Mucosa of descending colon (tissue), 3 donors: Measurements from ENCODE around the gene PM20D1. TPM values are rescaled to one million over a fixed set of nuclear protein-coding genes. Genes with fewer than 3 reads are reported as not detected.

Source experiments
- ATAC-seq: fragments of 200-7000 bp; cut with Tn5 transposase; one replicate; pipeline ENCODE4 v1.9.1; 2020; ENCODE audit warnings: mild to moderate bottlenecking, moderate library complexity
- DNase-seq, 3 donors: peaks; one replicate each; pipeline ENCODE4 v3.0.0-alpha.2; 2020
- H3K36me3 ChIP-seq: fragments of 200-600 bp; one replicate; pipeline ENCODE4 v1.8.0; 2021; ENCODE audit warnings: low read depth, mild to moderate bottlenecking
- H3K4me1 ChIP-seq: fragments of 200-600 bp; one replicate; pipeline ENCODE4 v1.8.0; 2021; ENCODE audit warnings: low read depth, mild to moderate bottlenecking
- H3K4me3 ChIP-seq: fragments of 200-600 bp; one replicate; pipeline ENCODE4 v1.8.0; 2021; ENCODE audit warnings: mild to moderate bottlenecking
- H3K9me3 ChIP-seq: fragments of 200-600 bp; one replicate; pipeline ENCODE4 v1.8.0; 2021; ENCODE audit warnings: mild to moderate bottlenecking
- CTCF ChIP-seq: fragments of 200-600 bp; IDR thresholded peaks from one replicate; pipeline ENCODE4 v1.8.0; 2022; ENCODE audit warnings: antibody characterized with exemption, mild to moderate bottlenecking
- intact Hi-C, 2 donors: fragments of 100-400 bp; cut with DNase I in 1 of 2; cut with micrococcal nuclease in 1 of 2; formaldehyde crosslinking; loops; one replicate each; pipeline versions ENCODE4 v1.11.0 to v1.11.1; 2022; cut with DNase I, micrococcal nuclease
- total RNA-seq, 3 donors: library from RNA; stranded (reverse); fragmentation: NEBNext Ultra II Directional in 2 of 3; extraction: Animal tissue kit (Norgen Biotek cat#: 25700) in 2 of 3; gene quantifications; one replicate each; pipeline versions ENCODE4 v1.2.1 to v1.2.4, GENCODE V29; 2021 to 2023
- donor health status: DM: no; HTN: no; CAD: no; lungs with moderate emphysema.
- donor health status: DM: no; HTN: no; CAD: no.
- donor health status: DM: no; HTN: yes; CAD: no.

PM20D1 gene
- total RNA-seq, 3 donors from 2014 or later = 0.19 TPM; not detected in 2

GRCh38 chr1:205798577-205798976 lies 51.4 kb downstream of the PM20D1 start:
- Histone ChIP-seq H3K4me1 (no peaks in the 10 kb centered on the region), H3K4me3 (no peak overlapping the region), H3K36me3 (no peaks in the 10 kb centered on the region), H3K9me3 (no peaks in the 10 kb centered on the region)
- intact Hi-C loops = loop anchor here in 1 of 2 donors (10.0 kb wide), 2 partner anchors 116 to 306 kb away; no protein-coding TSS in a partner anchor
- DNase-seq (no peak), ATAC-seq (peak; percentile 36)
- no peak for TF ChIP-seq CTCF

- ATAC-seq = no peak
- no peaks in the 10 kb centered on the region for H3K36me3 ChIP-seq
- TF ChIP-seq CTCF = no peak
- intact Hi-C loops = loop anchor here in 1 of 2 donors (10.0 kb wide), 2 partner anchors 118 to 308 kb away; no protein-coding TSS in a partner anchor
- H3K9me3 ChIP-seq = no peaks in the 10 kb centered on the region
- H3K4me3 ChIP-seq = no peak overlapping the region
- no peak for DNase-seq
- H3K4me1 ChIP-seq = no peaks in the 10 kb centered on the region
Observed at GRCh38 chr1:205797168-205797567, 52.8 kb downstream of the PM20D1 start.

GRCh38 chr1:205794011-205794730 lies 55.8 kb downstream of the PM20D1 start:
- ATAC-seq = no peak
- H3K36me3 ChIP-seq = no peaks in the 10 kb centered on the region
- intact Hi-C loops = loop anchor here (5.0 to 10.0 kb wide), 3 partner anchors 121 to 311 kb away; no protein-coding TSS in a partner anchor
- no peaks in the 10 kb centered on the region for H3K9me3 ChIP-seq
- TF ChIP-seq CTCF = no peak
- no peaks in the 10 kb centered on the region for H3K4me1 ChIP-seq
- no peak overlapping the region for H3K4me3 ChIP-seq
- no peak for DNase-seq

- TF ChIP-seq CTCF = no peak
- Histone ChIP-seq H3K4me3 (no peak overlapping the region), H3K9me3 (no peaks in the 10 kb centered on the region), H3K4me1 (no peaks in the 10 kb centered on the region), H3K36me3 (no peaks in the 10 kb centered on the region)
- ATAC-seq = no peak
- DNase-seq = no peak
- intact Hi-C loops = loop anchor here (5.0 to 10.0 kb wide), 3 partner anchors 122 to 312 kb away; no protein-coding TSS in a partner anchor
Observed at GRCh38 chr1:205792961-205793673, 56.8 kb downstream of the PM20D1 start.

- TF ChIP-seq CTCF = no peak
- DNase-seq = no peak
- H3K9me3 ChIP-seq = no peaks in the 10 kb centered on the region
- H3K4me1 ChIP-seq = no peaks in the 10 kb centered on the region
- H3K4me3 ChIP-seq = no peak overlapping the region
- no peak for ATAC-seq
- intact Hi-C loops = loop anchor here (5.0 to 10.0 kb wide), 3 partner anchors 122 to 312 kb away; no protein-coding TSS in a partner anchor
- H3K36me3 ChIP-seq = no peaks in the 10 kb centered on the region
Observed at GRCh38 chr1:205792481-205792881, 57.5 kb downstream of the PM20D1 start.
